OCI-LY3 (cell line): ENCODE results near the gene SNUPN.
"Not testable (repeated sequence)": the region's sequence is repeated elsewhere in the genome, so short reads cannot be mapped to it uniquely, and the experiment has no call there.

Source experiments
- CTCF ChIP-seq: fragments of 200-600, 300-600 bp; sonication (generic); IDR thresholded peaks from 2 replicates; pipeline ENCODE4 v1.5.1; 2014; ENCODE audit warnings: antibody characterized with exemption, low read length, low read depth
- EZH2phosphoT487 ChIP-seq: fragments of 200-600 bp; shearing (Covaris generic); IDR thresholded peaks from 2 replicates; pipeline ENCODE4 v1.6.1; 2018; ENCODE audit warnings: antibody characterized with exemption, mixed run types, low read depth

- not testable (repeated sequence) for TF ChIP-seq CTCF, EZH2phosphoT487
Observed at GRCh38 chr15:75633922-75634321, 8.4 kb upstream of the SNUPN start.
